GM19328 (cell line): ENCODE data around the gene LPXN.

Experiments
- ATAC-seq: cut with Tn5 transposase; IDR thresholded peaks from one replicate; pipeline ENCODE4 v1.9.1; 2021; ENCODE audit warnings: mild to moderate bottlenecking, moderate library complexity; ENCODE audit not compliant: unreplicated experiment

LPXN gene

GRCh38 chr11:58525037-58525614 is 50.5 kb downstream of the LPXN start:
- peak; percentile 85 for ATAC-seq

- peak; percentile 37 for ATAC-seq
These were observed 51.2 kb downstream of the LPXN start for GRCh38 chr11:58524232-58525036.

GRCh38 chr11:58513747-58514367 is 61.8 kb downstream of the LPXN start:
- ATAC-seq = no peak

GRCh38 chr11:58511636-58512035 is 64.0 kb downstream of the LPXN start:
- ATAC-seq = no peak

- no peak for ATAC-seq
These were observed 65.9 kb downstream of the LPXN start for GRCh38 chr11:58509748-58510147.

- ATAC-seq = no peak
These were observed 66.8 kb downstream of the LPXN start for GRCh38 chr11:58508814-58509213.

- ATAC-seq = no peak
These were observed 67.7 kb downstream of the LPXN start, which contains the start of gene OR5B21 for GRCh38 chr11:58508005-58508404. TSS of gene OR5B21 (minus strand) at chr11:58508105. CDS start at chr11:58508105, 0 bp downstream.

- no peak for ATAC-seq
These were observed 68.3 kb downstream of the LPXN start for GRCh38 chr11:58507355-58507754.

GRCh38 chr11:58506935-58507334 is 68.7 kb downstream of the LPXN start:
- ATAC-seq = no peak

GRCh38 chr11:58505849-58506248 is 69.8 kb downstream of the LPXN start:
- ATAC-seq = no peak

GRCh38 chr11:58504232-58504631 is 71.4 kb downstream of the LPXN start:
- ATAC-seq = no peak

- peak; percentile 87 for ATAC-seq
These were observed 72.2 kb downstream of the LPXN start for GRCh38 chr11:58503361-58503856.

GRCh38 chr11:58502004-58502403 is 73.7 kb downstream of the LPXN start:
- no peak for ATAC-seq

GRCh38 chr11:58498464-58498863 is 77.2 kb downstream of the LPXN start:
- ATAC-seq = no peak

GRCh38 chr11:58497951-58498350 is 77.7 kb downstream of the LPXN start:
- no peak for ATAC-seq

GRCh38 chr11:58495906-58496305 is 79.8 kb downstream of the LPXN start:
- no peak for ATAC-seq

- no peak for ATAC-seq
These were observed 81.6 kb downstream of the LPXN start for GRCh38 chr11:58494101-58494500.

GRCh38 chr11:58493676-58494075 is 82.0 kb downstream of the LPXN start:
- ATAC-seq = no peak

GRCh38 chr11:58490827-58491226 is 84.8 kb downstream of the LPXN start:
- ATAC-seq = no peak

- no peak for ATAC-seq
These were observed 88.5 kb downstream of the LPXN start for GRCh38 chr11:58487170-58487569.

- ATAC-seq = no peak
These were observed 89.7 kb downstream of the LPXN start for GRCh38 chr11:58485961-58486360.
